Adipocyte (in vitro differentiated cells): ENCODE results near the gene KLK5.
"Not testable (repeated sequence)": the region's sequence is repeated elsewhere in the genome, so short reads cannot be mapped to it uniquely, and the experiment has no call there.

Experiments
- DNase-seq: peaks from one replicate; pipeline ENCODE4 v3.0.0-alpha.2; 2015; ENCODE audit warnings: low read depth
- H3K27me3 ChIP-seq: replicated peaks from 2 replicates; pipeline ENCODE4 v1.7.0; 2013; ENCODE audit warnings: mild to moderate bottlenecking, low read length, moderate library complexity; ENCODE audit not compliant: control insufficient read depth, insufficient read depth
- H3K36me3 ChIP-seq: 2 replicates; pipeline ENCODE4 v1.7.0; 2013; ENCODE audit warnings: low read length, mild to moderate bottlenecking, moderate library complexity; ENCODE audit not compliant: control insufficient read depth, insufficient read depth, severe bottlenecking
- H3K4me1 ChIP-seq: 2 replicates; pipeline ENCODE4 v1.7.0; 2013; ENCODE audit warnings: mild to moderate bottlenecking, low read length, moderate library complexity; ENCODE audit not compliant: control insufficient read depth, insufficient read depth
- H3K4me3 ChIP-seq: 2 replicates; pipeline ENCODE4 v1.7.0; 2013; ENCODE audit warnings: mild to moderate bottlenecking, low read length, moderate library complexity
- H3K9ac ChIP-seq: 2 replicates; pipeline ENCODE4 v1.7.0; 2013; ENCODE audit warnings: mild to moderate bottlenecking, low read length, moderate library complexity
- H3K9me3 ChIP-seq: 2 replicates; pipeline ENCODE4 v1.7.0; 2013; ENCODE audit warnings: mild to moderate bottlenecking, low read length, moderate library complexity; ENCODE audit not compliant: control insufficient read depth

Gene KLK5

GRCh38 chr19:50952910-50953309 is at the start of gene KLK5:
KLK5 (minus strand) TSS chr19:50953038; CDS start chr19:50952657, 381 bp downstream.
- Histone ChIP-seq H3K4me3 (no peak within 1 kb of the TSS), H3K27me3 (peaks cover 20% of the 10 kb centered on the region)
- DNase-seq, result no peak

GRCh38 chr19:51002089-51002532 is 49.3 kb upstream of the KLK5 start:
- H3K4me1 ChIP-seq, result no peaks in the 10 kb centered on the region
- no peaks in the 10 kb centered on the region for H3K36me3 ChIP-seq
- H3K9me3 ChIP-seq, result no peaks in the 10 kb centered on the region
- H3K4me3 ChIP-seq, result no peak overlapping the region
- no peak overlapping the region for H3K9ac ChIP-seq
- peaks cover 21% of the 10 kb centered on the region for H3K27me3 ChIP-seq
- DNase-seq, result no peak

More at GRCh38 chr19:50952910-50953309, at the start of gene KLK5:
- Histone ChIP-seq H3K9me3 (no peaks in the 10 kb centered on the region), H3K9ac (no peak within 1 kb of the TSS), H3K36me3 (no peaks in the 10 kb centered on the region), H3K4me1 (no peaks in the 10 kb centered on the region)

- no peaks in the 10 kb centered on the region for H3K9me3 ChIP-seq
- no peaks in the 10 kb centered on the region for H3K4me1 ChIP-seq
- no peak for DNase-seq
- no peak within 1 kb of the TSS for H3K4me3 ChIP-seq
- H3K9ac ChIP-seq, result no peak within 1 kb of the TSS
- H3K27me3 ChIP-seq, result peaks cover 22% of the 10 kb centered on the region
- no peaks in the 10 kb centered on the region for H3K36me3 ChIP-seq
Measured at GRCh38 chr19:51001515-51001914, 48.7 kb upstream of the KLK5 start, which contains the start of gene KLK8. KLK8 (minus strand) TSS chr19:51001604; CDS start chr19:51001167, 437 bp downstream.

GRCh38 chr19:51000981-51001380 is 48.1 kb upstream of the KLK5 start:
- no peaks in the 10 kb centered on the region for H3K9me3 ChIP-seq
- peaks cover 19% of the 10 kb centered on the region for H3K27me3 ChIP-seq
- no peak overlapping the region for H3K4me3 ChIP-seq
- no peaks in the 10 kb centered on the region for H3K36me3 ChIP-seq
- no peaks in the 10 kb centered on the region for H3K4me1 ChIP-seq
- H3K9ac ChIP-seq, result no peak overlapping the region
- no peak for DNase-seq

DNA sequence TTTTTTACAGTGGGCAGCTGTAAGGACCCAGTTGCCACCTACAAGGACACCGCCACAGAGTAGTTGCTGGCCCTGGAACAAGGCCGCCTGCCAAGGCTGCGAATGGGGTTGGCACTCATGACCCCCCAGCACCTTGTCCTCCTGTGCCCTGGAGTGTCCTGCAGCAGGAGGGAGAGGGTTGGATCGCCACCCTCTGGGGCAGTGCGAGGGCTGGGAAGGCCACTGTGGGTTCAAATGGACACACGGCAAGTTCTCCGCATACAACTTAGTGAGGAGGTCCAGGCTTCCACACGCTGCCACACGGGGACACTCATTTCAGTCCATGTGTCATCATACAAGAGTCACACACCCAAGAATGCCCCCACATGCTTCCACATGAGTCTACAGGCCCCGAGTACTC is 47.6 kb upstream of the KLK5 start:
- no peak overlapping the region for H3K9ac ChIP-seq

GRCh38 chr19:50998686-50999085 is 45.8 kb upstream of the KLK5 start:
- H3K27me3 ChIP-seq, result peaks cover 19% of the 10 kb centered on the region

More for the DNA sequence above, 47.6 kb upstream of the KLK5 start:
- Histone ChIP-seq H3K4me1 (no peaks in the 10 kb centered on the region), H3K9me3 (no peaks in the 10 kb centered on the region), H3K4me3 (no peak overlapping the region), H3K27me3 (peaks cover 19% of the 10 kb centered on the region), H3K36me3 (no peaks in the 10 kb centered on the region)
- no peak for DNase-seq

DNA sequence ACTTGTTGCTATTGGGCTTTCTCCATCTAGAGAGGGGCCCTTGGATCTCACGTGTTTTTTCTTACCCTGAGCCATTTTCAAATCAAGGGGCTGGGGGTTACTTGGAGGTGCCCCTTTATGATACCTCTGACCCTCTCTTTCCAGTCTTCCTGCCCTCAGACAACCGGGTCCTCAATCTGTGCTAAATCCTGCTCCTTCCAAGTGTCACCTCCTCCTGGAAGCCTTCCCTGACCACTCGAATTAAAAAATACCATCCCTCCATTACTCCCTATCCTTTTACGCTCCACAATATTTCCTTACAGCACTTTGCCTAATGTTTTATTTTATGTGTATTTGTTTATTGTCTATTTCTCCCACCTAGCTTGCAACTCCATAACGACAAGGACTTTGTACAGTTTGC is 45.2 kb upstream of the KLK5 start:
- Histone ChIP-seq H3K27me3 (peaks cover 19% of the 10 kb centered on the region), H3K36me3 (no peaks in the 10 kb centered on the region), H3K4me1 (no peaks in the 10 kb centered on the region), H3K9ac (no peak overlapping the region), H3K4me3 (no peak overlapping the region), H3K9me3 (no peaks in the 10 kb centered on the region)
- no peak for DNase-seq

More at GRCh38 chr19:50998686-50999085, 45.8 kb upstream of the KLK5 start:
- Histone ChIP-seq H3K4me1 (no peaks in the 10 kb centered on the region), H3K36me3 (no peaks in the 10 kb centered on the region), H3K9ac (no peak overlapping the region), H3K9me3 (no peaks in the 10 kb centered on the region), H3K4me3 (no peak overlapping the region)
- DNase-seq, result no peak

DNA sequence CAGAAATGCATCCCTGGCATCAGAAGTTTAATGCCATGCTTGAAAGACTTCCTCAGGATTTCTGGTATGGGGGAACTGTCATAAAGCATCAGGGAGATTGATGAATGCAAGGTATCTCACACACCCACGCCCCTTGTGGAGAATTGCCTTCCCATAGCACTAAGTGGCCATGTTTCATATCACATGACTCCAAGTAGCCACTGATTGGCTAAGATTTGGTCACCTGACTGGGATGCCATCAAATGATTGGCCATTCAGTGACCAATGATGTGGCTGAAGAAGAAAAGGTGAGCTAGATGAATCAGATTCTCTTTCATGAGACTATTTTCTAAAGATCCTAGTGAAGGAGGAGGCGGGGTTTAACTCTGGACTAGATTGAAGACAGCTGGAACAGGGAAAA is 41.3 kb upstream of the KLK5 start:
- no peak for DNase-seq
- no peak overlapping the region for H3K9ac ChIP-seq
- no peaks in the 10 kb centered on the region for H3K36me3 ChIP-seq
- H3K4me3 ChIP-seq, result no peak overlapping the region
- H3K9me3 ChIP-seq, result no peaks in the 10 kb centered on the region
- no peaks in the 10 kb centered on the region for H3K4me1 ChIP-seq
- peaks cover 11% of the 10 kb centered on the region for H3K27me3 ChIP-seq

DNA sequence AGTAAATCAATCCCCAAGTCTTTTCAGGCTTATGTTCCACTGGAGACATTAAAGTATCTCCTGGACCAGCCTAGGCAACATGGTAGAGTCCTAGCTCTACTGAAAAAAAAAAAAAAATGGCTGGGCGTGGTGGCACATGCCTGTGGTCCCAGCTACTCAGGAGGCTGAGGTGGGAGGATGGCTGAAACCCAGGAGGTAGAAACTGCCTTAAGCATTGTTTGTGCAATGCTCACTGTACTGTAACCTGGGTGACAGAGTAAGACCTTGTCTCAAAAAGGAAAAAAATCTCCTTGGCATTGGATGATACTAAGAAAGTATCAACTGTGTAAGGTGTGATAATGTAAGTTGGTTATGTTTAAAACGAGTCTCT is 39.8 kb upstream of the KLK5 start:
- Histone ChIP-seq H3K9ac (no peak overlapping the region), H3K9me3 (no peaks in the 10 kb centered on the region), H3K4me3 (no peak overlapping the region), H3K27me3 (peaks cover 3% of the 10 kb centered on the region), H3K36me3 (no peaks in the 10 kb centered on the region), H3K4me1 (no peaks in the 10 kb centered on the region)
- no peak for DNase-seq

DNA sequence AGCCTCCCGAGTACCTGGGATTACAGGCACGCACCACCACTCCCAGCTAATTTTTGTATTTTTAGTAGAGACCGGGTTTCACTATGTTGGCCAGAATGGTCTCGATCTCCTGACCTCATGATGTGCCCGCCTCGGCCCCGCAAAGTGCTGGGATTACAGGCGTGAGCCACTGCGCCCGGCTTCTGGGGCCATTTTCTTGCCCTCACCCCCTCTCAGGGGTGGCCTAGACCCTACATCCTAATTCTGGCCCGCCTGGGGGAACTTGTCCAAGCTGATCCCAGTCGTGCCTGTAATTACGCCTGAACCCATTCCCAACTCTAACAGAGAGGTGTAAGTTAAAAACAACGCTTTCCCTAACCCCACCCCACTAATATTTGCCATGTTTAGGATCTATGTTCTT is 31.6 kb upstream of the KLK5 start:
- H3K9me3 ChIP-seq, H3K9ac ChIP-seq, DNase-seq, H3K36me3 ChIP-seq, H3K4me1 ChIP-seq, H3K4me3 ChIP-seq: not testable (repeated sequence)
- peaks cover 20% of the 10 kb centered on the region for H3K27me3 ChIP-seq

- Histone ChIP-seq H3K9ac (no peak within 1 kb of the TSS), H3K9me3 (no peaks in the 10 kb centered on the region), H3K4me1 (no peaks in the 10 kb centered on the region), H3K4me3 (no peak within 1 kb of the TSS), H3K27me3 (peaks cover 24% of the 10 kb centered on the region), H3K36me3 (no peaks in the 10 kb centered on the region)
- no peak for DNase-seq
Measured at GRCh38 chr19:50983625-50984292, 30.9 kb upstream of the KLK5 start, which contains the start of gene KLK7. KLK7 (minus strand) TSS chr19:50983917; CDS start chr19:50982399, 1,518 bp downstream.

DNA sequence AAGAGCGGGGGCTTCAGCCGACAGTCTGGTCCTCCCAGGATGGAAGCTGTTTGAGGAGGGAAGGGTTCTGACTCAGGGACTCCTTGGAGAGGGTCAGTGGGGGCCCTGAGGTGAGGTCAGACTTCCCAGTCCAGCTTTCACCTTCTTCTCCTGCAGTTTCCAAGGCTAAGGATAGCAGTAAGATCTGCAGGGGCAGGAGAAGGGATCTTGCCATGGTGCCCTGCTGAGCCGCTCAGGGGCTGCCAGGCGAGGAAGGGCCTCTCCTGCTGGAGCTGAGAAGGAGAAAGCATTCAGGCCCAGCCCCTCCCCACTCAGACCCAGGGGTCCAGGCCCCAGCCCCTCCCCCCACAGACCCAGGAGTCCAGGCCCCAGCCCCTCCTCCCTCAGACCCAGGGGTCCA is 29.3 kb upstream of the KLK5 start:
- no peak for DNase-seq
- H3K27me3 ChIP-seq, result peaks cover 25% of the 10 kb centered on the region
- no peak overlapping the region for H3K4me3 ChIP-seq
- no peaks in the 10 kb centered on the region for H3K4me1 ChIP-seq
- no peaks in the 10 kb centered on the region for H3K9me3 ChIP-seq
- no peaks in the 10 kb centered on the region for H3K36me3 ChIP-seq
- H3K9ac ChIP-seq, result no peak overlapping the region
